Caki2 (cell line): ENCODE data around the gene BZW2. TPM values are rescaled to one million over a fixed set of nuclear protein-coding genes. Genes with fewer than 3 reads are reported as not detected.

ENCODE experiments used
- DNase-seq: peaks from one replicate; pipeline ENCODE4 v3.0.0-alpha.2; 2015; ENCODE audit warnings: low read depth
- in situ Hi-C: cut with HindIII; loops from 2 replicates; pipeline ENCODE4 v1.10.0; 2016; ENCODE audit warnings: low sequenced_read_pairs, low pct_unique_long_range_greater_than_20kb, mixed read lengths
- total RNA-seq: library from RNA; depleted of rRNA; stranded (reverse); fragments of >200 nt; shearing (Covaris generic); gene quantifications from 2 replicates; pipeline ENCODE4 v1.2.3, GENCODE V29; 2014; ENCODE audit warnings: low replicate concordance

The BZW2 gene
- total RNA-seq, 1 experiment from 2014 or later, result 69.3 TPM

DNA sequence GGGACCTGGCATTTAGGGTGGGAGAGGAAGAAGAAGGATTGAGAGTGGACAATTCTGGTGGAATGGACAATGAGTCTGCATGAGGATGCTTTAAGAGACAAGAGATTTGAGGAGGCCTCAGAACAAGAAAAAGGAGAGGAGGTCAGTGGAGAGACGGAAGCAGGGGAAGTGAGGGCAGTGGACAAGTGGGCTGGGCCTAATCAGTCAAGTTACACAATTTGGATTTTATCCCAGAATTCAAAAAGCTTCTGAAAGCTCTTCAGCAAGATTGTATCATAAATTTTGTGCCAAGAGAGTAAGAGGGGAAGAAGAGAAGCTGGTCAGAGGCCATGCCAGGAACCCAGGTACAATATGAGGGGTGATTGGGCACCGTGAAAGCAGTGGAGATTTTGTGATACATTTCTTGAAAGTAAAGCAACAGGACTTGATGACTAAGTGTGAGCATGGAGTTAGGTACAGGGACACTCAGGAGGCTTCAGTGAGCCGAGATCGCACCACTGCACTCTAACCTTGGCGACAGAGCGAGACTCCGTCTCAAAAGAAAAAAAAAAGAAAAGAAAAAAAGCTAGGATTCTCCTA lies 88.3 kb downstream of the BZW2 start:
- in situ Hi-C loops, result no loop called here

GRCh38 chr7:16735020-16735419 lies 89.0 kb downstream of the BZW2 start:
- no peak for DNase-seq
- in situ Hi-C loops, result no loop called here

More for the DNA sequence above, 88.3 kb downstream of the BZW2 start:
- no peak for DNase-seq

GRCh38 chr7:16738011-16738688 lies 92.2 kb downstream of the BZW2 start:
- in situ Hi-C loops, result no loop called here
- no peak for DNase-seq

- DNase-seq, result peak; percentile 69
- in situ Hi-C loops, result no loop called here
Measured at GRCh38 chr7:16739863-16740622, 94.1 kb downstream of the BZW2 start.

DNA sequence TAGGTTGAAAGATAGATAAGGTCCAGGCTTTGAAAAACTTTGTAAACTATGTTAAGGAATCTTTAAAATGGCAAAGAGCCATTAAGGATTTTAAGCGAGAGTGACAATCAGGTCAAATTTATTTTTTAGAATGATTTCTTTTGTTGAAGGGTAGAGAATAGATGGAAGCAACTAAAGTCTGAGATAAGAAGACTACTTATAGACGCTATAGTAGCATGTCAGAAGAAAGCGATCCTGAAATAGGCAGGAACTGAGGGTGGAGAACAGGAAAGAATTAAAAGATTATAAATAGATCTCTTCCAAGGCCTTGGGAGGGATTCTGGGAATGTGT lies 94.6 kb downstream of the BZW2 start:
- in situ Hi-C loops, result no loop called here
- DNase-seq, result no peak

DNA sequence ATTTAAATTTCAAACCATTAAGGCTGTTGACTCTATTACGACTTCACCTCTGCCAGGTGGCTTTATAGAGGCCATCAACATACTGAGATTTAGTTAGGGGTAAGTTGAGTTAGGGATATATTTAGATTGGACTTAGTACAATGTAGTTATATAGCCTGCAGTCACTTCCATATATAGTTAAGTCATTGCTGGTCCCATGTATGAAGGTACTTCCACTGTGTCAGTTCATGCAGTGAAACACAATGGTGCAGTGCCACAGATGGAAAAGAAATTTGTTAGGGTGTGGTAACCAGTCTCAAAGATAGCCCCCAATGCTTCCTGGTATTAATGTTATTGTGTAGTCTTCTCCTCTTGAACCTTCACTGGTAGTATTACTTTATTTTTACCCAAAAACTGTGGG lies 95.0 kb downstream of the BZW2 start:
- in situ Hi-C loops, result no loop called here

GRCh38 chr7:16741676-16742075 lies 95.7 kb downstream of the BZW2 start:
- in situ Hi-C loops, result no loop called here

More for the DNA sequence above, 95.0 kb downstream of the BZW2 start:
- DNase-seq, result no peak

GRCh38 chr7:16742547-16742946 lies 96.6 kb downstream of the BZW2 start:
- in situ Hi-C loops, result no loop called here
- DNase-seq, result no peak

More at GRCh38 chr7:16741676-16742075, 95.7 kb downstream of the BZW2 start:
- DNase-seq, result no peak

DNA sequence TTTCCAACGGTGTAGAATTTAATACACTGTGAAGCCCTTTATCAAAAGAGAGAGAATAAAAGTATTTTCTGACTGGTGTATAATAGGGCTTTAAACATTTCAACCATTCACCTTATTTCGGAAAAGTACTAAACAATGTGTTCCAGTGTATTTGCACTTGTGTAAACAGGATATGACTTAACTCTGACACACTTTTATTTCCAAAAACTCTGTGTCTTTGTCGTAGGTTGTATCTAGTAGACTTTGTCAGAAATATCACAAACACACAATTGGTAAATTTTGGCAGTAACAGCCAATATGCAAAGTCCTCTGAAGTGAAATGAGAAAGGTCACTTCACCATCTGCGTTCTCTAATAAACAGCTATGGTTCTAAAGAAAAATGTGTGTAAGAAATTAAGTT lies 97.3 kb downstream of the BZW2 start:
- DNase-seq, result no peak
- in situ Hi-C loops, result no loop called here

GRCh38 chr7:16744518-16745250 lies 98.7 kb downstream of the BZW2 start:
- no peak for DNase-seq
- in situ Hi-C loops, result no loop called here

- no peak for DNase-seq
- in situ Hi-C loops, result no loop called here
Measured at GRCh38 chr7:16745645-16746044, 99.7 kb downstream of the BZW2 start.

DNA sequence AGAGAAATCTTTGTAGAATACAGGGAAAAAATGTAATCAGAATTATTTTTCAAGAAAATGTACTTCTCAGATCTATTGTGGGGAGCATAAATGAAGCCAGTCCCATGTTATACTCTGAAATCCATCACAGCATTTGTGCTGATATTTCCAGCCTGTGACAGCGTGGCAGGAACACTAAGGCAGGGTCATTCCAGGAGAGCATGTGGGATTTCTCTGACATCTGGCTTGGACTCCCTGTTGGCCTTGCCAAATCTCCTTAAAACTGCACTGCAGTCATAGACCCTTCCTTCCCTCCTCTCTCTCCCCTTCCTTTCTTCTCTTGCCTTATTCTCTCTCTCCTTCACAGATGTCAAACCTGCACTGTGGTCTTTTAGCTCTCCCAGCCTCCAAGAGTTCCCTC lies 101.1 kb downstream of the BZW2 start:
- in situ Hi-C loops, result no loop called here
- DNase-seq, result no peak

GRCh38 chr7:16753102-16753931 lies 107.3 kb downstream of the BZW2 start, which contains the start of gene TSPAN13:
Gene TSPAN13, plus strand, starts transcription at chr7:16753755. Its CDS starts 213 bp downstream, at chr7:16753968.
- in situ Hi-C loops, result no loop called here
- peak; percentile 97 for DNase-seq

DNA sequence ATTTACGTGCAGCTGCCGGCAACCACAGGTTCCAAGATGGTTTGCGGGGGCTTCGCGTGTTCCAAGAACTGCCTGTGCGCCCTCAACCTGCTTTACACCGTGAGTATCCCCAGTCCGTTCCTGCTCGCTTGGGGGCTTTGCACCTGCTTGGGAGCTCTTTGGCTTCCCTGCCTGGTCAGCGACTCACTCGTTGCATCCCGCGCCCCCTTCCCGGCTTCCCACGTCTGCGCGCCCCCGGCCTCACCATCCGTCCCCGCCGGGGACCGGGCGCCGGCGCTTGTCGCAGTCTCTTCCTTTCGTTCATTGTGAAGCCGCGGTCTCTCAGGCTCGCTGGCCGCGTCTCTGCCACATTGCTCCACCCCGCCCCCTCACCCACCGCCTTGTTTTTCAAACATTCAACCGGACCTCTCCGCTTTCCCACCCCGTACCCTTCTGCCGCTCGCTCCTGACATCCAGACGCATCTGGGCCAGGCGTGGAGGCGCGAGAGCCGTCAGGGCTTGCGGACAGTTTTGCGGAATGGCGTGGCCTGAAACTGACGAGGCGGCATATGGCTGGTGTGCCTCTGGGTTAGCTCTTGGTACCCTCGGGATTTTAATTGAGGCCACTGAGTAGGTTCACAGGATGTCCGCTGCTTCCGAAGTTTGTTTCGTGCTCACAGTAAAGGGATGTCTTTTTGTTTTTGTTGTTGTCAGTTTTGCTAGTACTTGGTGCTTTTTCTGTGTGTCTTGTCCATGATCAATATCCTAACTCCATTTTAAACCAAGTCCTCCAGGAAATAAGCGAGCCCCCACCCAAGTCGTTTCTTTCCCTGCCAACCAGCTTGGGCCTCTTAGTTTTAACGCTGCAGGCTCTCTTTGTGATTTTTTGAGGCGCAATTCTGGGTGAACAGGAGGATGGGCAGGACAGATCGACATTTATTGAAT lies 108.2 kb downstream of the BZW2 start:
- DNase-seq, result peak; percentile 55
- in situ Hi-C loops, result no loop called here

- in situ Hi-C loops, result no loop called here
- DNase-seq, result peak; percentile 39
Measured at GRCh38 chr7:16754856-16755317, 108.9 kb downstream of the BZW2 start.

- peak; percentile 39 for DNase-seq
- in situ Hi-C loops, result no loop called here
Measured at GRCh38 chr7:16755397-16755796, 109.4 kb downstream of the BZW2 start.
